ENCODE data around the gene PSME3.

Gene PSME3

DNA sequence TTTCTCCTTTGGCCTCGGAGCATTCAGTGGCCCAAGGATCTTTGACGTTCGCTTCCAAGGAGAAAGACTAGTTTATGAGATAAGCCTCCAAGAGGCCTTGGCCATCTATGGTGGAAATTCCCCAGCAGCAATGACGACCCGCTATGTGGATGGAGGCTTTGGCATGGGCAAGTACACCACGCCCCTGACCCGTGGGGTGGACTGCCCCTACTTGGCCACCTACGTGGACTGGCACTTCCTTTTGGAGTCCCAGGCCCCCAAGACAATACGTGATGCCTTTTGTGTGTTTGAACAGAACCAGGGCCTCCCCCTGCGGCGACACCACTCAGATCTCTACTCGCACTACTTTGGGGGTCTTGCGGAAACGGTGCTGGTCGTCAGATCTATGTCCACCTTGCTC is 19.2 kb downstream of the PSME3 start:
- no peak for TF ChIP-seq GATA2 (IDR thresholded peaks at IDR 0.05; ENCODE audit: low read depth, low read length)
- no peak for TF ChIP-seq GATA3 (IDR thresholded peaks at IDR 0.05; ENCODE audit: low read depth, low read length)

DNA sequence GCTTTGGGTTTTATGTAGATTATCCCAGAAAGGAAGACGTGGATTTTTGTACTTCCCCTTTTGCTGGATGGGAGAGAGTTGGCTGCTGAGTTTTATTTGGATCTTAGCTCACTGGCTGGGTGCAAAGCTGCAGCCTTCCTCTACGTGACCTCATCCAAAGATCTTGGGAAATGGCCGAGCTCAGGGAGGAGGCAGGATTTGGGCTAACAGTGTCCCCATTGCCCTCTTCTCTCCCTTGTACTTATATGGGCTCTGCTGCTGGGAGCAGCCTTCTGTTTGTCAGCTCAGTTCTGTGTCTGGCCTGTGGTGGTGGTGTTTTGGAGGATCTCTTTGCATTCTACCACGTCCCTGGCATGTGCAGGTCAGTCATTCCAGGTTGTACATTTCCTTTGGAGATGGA is 19.8 kb downstream of the PSME3 start:
- no peak for TF ChIP-seq GATA3 (IDR thresholded peaks at IDR 0.05; ENCODE audit: low read depth, low read length)
- TF ChIP-seq GATA2 (IDR thresholded peaks at IDR 0.05; ENCODE audit: low read depth, low read length): no peak

DNA sequence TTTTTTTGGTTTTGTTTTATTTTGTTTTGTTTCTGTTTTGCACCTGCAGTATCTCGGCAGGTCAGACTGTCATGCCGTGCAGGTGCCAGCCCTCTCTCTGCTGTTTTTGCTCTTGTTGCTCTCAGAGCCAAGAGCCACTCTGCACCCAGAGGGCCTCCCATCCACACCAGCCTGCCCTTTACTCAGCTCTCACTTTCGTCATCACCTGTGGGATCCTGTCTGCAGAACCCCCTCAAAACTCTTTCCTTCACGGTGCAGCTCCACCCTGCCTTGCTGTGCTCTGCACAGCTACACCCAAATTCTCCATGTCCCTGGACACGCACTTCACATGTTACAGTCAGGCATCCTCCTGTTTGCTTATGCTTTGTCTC is 20.4 kb downstream of the PSME3 start:
- TF ChIP-seq GATA3 (IDR thresholded peaks at IDR 0.05; ENCODE audit: low read depth, low read length) (no peak), GATA2 (IDR thresholded peaks at IDR 0.05; ENCODE audit: low read depth, low read length) (no peak)

DNA sequence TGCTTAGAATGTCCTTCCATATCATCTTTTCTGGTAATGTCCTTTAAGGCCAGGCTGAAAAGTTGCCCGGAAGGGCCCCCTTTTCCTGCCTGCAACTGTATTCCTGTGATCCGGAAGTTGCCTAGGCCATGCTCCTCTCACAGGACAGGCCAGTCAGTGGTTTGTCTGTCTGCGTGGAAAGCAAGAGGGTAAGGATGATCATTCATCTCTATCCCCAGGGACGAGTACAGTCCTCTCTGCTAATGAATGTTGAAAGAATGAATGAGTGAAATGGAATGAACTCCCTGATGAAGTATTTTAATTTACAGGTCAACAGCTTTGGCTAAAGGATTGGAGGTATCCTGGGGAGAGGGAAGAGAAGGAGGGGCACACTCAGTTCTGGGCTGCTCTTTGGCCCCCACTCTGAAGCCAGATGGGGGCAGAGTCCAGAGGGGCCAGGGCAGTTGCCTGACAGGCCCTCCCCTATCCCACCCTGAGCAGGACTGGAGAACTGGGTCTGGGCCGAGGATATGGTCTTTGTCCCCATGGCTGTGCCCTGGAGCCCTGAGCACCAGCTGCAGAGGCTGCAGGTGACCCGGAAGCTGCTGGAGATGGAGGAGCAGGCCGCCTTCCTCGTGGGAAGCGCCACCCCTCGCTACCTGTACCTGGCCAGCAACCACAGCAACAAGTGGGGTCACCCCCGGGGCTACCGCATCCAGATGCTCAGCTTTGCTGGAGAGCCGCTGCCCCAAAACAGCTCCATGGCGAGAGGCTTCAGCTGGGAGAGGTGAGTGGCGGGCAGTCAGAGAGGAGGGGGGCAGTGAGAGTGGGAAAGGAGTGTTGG is 21.0 kb downstream of the PSME3 start:
- TF ChIP-seq GATA2 (IDR thresholded peaks at IDR 0.05; ENCODE audit: low read depth, low read length): no peak
- TF ChIP-seq GATA3 (IDR thresholded peaks at IDR 0.05; ENCODE audit: low read depth, low read length): no peak

DNA sequence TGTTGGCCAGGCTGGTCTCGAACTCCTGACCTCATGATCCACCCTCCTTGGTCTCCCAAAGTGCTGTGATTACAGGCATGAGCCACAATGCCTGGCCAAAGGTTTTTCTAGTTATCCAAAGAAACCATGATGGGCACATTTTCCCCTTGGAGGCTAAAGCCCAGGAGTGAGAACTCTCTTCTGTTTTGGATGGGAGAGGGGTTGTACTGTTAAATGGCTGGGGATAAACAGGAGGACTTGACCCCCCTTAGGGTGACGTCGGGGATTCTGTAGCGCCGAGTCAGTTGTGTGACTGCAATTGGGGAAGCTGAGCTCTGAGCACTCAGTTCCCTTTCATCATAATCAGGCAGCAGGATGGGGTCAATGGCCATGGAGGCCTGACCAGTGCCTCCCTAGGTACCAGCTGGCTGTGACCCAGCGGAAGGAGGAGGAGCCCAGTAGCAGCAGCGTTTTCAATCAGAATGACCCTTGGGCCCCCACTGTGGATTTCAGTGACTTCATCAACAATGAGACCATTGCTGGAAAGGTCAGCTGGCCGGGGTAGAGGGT is 21.9 kb downstream of the PSME3 start:
- TF ChIP-seq GATA2 (IDR thresholded peaks at IDR 0.05; ENCODE audit: low read depth, low read length) (no peak), GATA3 (IDR thresholded peaks at IDR 0.05; ENCODE audit: low read depth, low read length) (no peak)

DNA sequence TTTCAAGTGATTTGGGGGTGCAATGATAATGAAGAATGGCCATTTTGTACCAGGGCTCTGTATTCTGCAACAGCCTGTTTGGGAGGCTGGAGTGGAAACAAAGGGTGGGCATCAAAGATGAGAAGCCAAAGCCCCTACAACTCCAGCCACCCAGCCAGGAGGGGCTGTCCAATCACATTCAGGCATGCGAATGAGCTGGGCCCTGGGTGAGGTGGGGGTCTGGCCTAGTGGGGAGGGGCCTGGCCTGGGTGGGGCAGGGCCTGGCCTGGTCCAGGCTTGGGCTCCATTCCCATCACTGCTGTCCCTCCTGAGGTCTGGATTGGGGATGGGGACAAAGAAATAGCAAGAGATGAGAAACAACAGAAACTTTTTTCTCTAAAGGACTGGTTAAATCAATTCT is 24.2 kb downstream of the PSME3 start:
- TF ChIP-seq GATA3 (IDR thresholded peaks at IDR 0.05; ENCODE audit: low read depth, low read length) (no peak), GATA2 (IDR thresholded peaks at IDR 0.05; ENCODE audit: low read depth, low read length) (no peak)

DNA sequence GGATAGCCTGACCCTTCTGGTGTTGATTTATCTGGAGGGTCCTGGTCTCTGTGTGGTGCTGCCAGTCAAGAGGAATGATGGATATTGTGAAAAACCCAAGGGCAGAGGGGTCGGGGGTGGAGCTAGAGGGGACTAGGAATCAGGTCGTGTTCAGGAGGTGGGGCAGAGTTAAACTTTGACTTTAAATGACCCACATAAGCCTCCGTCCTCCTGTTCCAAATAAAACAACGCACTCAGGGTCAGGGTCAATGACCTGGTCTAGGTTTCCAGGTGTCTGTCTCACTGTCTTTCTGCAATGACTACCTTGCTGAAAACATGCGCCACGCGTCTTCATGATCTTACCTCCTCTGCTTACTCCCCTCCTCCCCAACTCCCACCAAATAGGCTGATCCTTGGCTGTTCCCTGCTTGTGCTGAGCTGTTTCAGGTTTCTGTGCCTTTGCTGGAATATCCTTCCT is 32.5 kb downstream of the PSME3 start:
- TF ChIP-seq GATA3 (IDR thresholded peaks at IDR 0.05; ENCODE audit: low read depth, low read length): no peak
- TF ChIP-seq GATA2 (IDR thresholded peaks at IDR 0.05; ENCODE audit: low read depth, low read length): no peak

DNA sequence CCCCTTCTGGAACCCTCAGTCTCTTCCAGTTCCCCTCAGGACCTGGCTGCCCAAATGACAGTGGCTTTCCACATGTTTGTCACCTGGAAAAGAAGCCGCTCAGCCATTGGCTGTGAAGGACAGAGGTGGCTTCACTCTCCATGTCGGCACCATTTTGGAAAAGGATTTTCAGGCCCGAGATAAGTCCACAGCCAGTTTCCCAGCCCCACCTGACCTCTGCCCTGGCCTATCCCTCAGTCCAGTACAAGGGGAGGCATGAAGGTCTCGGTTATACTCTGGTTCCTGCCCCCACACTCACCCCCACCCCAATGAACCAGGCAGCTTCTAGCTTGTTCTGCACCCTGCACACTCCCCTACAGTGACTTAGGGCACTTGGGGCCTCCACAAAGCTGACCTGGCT is 33.0 kb downstream of the PSME3 start:
- TF ChIP-seq GATA3 (IDR thresholded peaks at IDR 0.05; ENCODE audit: low read depth, low read length): no peak
- no peak for TF ChIP-seq GATA2 (IDR thresholded peaks at IDR 0.05; ENCODE audit: low read depth, low read length)

DNA sequence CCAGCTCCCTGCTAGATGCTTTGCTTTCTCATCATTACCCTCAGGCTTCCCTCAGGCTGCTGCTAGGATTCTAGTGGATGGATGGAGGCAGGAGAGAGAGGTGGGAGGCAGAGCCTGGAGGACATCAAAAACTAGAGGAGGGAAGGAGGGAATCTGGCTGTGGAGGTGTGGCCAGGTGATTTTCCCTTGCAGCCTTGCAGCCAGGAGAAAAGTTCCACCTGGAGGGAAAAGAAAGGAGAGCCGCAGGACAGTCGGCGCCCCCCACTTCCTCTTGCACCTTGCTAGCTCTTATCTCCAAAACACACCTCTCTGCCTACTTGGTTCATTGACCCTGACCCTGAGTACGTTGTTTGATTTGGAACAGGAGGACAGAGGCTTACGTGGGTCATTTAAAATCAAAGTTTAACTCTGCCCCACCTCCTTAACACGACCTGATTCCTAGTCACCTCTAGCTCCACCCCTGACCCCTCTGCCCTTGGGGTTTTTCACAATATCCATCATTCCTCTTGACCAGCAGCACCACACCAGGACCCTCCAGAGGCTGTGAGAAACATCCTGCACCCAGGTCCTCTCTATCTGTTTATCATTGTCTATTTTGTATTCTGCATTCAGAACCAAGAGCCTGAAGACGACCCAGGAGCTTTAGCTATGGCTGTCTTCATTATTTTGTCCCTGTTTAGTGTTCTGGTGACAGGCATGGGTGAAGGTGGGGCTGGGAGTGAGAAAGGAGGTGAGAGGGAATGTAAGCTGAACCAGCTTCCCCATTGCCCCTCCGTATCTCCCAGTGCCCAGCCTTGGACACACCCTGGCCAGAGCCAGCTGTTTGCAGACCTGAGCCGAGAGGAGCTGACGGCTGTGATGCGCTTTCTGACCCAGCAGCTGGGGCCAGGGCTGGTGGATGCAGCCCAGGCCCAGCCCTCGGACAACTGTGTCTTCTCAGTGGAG is 33.7 kb downstream of the PSME3 start:
- no peak for TF ChIP-seq GATA2 (IDR thresholded peaks at IDR 0.05; ENCODE audit: low read depth, low read length)
- TF ChIP-seq GATA3 (IDR thresholded peaks at IDR 0.05; ENCODE audit: low read depth, low read length): no peak

DNA sequence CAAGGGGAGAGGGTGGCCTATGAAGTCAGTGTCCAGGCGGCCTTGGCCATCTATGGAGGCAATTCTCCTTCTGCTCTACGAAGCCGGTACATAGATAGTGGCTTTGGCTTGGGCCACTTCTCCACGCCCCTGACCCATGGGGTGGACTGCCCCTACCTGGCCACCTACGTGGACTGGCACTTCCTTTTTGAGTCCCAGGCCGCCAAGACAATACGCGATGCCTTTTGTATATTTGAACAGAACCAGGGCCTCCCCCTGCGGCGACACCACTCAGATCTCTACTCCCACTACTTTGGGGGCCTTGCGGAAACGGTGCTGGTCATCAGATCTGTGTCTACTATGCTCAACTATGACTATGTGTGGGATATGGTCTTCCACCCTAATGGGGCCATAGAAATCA is 35.1 kb downstream of the PSME3 start:
- TF ChIP-seq GATA2 (IDR thresholded peaks at IDR 0.05; ENCODE audit: low read depth, low read length) (no peak), GATA3 (IDR thresholded peaks at IDR 0.05; ENCODE audit: low read depth, low read length) (no peak)

DNA sequence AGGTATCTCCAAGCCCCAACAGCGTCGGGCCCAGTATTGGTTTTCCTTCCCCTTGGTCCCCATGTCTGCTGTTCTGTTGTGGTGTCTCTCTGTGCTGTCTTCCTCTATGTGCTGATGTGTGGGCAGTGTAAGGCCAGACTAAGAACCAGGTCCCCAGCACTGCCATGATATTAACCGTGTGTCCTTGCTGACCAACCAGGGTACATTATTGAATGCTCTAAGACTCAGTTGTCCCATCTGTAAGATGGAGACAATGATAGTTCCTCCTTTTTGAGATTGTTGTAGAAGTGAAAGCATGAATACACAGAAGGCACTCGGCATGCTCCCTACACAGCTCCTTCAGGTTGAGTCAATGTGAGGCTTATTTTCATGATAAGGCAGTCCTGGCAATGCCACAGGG is 38.5 kb downstream of the PSME3 start:
- TF ChIP-seq GATA3 (IDR thresholded peaks at IDR 0.05; ENCODE audit: low read depth, low read length) (no peak), GATA2 (IDR thresholded peaks at IDR 0.05; ENCODE audit: low read depth, low read length) (no peak)

DNA sequence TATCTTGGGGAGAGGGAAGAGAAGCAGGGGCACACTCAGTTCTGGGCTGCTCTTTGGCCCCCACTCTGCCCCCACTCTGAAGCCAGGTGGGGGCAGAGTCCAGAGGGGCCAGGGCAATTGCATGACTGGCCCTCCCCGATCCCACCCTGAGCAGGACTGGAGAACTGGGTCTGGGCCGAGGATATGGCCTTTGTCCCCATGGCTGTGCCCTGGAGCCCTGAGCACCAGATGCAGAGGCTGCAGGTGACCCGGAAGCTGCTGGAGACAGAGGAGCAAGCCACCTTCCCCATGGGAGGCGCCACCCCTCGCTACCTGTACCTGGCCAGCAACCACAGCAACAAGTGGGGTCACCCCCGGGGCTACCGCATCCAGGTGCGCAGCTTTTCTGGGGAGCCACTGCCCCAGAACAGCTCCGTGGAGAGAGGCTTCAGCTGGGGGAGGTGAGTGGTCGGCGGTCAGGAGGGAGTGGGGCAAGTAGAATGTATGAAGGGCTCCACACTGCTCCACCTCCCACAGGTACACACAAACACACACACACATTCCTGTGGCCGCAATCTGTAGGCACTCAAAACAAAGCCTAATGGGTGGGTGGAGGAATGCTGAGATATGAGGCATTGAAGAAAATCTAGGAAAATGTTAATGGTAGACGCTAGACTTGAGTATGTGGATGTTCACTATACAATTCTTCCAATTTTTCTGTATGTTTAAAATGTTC is 39.2 kb downstream of the PSME3 start:
- TF ChIP-seq GATA3 (IDR thresholded peaks at IDR 0.05; ENCODE audit: low read depth, low read length) (no peak), GATA2 (IDR thresholded peaks at IDR 0.05; ENCODE audit: low read depth, low read length) (no peak)

DNA sequence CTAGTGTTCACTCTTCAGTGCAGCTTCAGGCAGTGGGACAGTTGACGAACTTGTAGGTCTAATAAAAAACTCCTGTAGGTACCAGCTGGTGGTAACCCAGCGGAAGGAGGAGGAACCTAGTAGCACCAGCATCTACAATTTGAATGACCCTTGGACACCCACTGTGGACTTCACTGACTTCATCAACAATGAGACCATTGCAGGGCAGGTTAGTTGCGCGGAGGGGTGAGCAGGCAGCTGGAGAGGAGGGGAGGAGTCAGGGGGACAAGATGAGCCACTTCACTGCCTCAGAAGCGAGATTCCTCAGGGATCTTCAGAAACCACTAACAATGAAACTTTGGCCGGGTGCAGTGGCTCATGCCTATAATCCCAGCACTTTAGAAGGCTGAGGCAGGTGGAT is 40.1 kb downstream of the PSME3 start:
- TF ChIP-seq GATA3 (IDR thresholded peaks at IDR 0.05; ENCODE audit: low read depth, low read length) (no peak), GATA2 (IDR thresholded peaks at IDR 0.05; ENCODE audit: low read depth, low read length) (no peak)

DNA sequence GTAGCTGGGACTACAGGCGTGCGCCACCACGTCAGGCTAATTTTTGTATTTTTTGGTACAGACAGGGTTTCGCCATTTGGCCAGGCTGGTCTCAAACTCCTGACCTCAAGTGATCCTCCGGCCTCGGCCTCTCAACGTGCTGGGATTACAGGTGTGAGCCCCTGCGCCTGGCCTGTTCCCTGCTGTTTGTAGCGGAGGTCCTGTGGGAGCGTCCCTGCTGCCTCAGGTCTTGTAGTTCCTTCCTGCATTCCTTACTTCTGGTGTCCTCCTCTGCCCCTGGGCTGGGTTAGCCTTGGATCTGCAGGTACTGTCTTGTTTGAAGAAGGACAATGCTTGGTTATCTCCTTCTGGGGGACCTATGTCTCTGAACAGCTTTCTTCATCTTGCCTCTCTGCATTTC is 43.8 kb downstream of the PSME3 start:
- TF ChIP-seq GATA3 (IDR thresholded peaks at IDR 0.05; ENCODE audit: low read depth, low read length): no peak
- TF ChIP-seq GATA2 (IDR thresholded peaks at IDR 0.05; ENCODE audit: low read depth, low read length): no peak
